H9 (cell line): ENCODE data around the gene YY1. TPM values are rescaled to one million over a fixed set of nuclear protein-coding genes. Genes with fewer than 3 reads are reported as not detected.

Source experiments
- DNase-seq: peaks from one replicate; pipeline ENCODE4 v3.0.0-alpha.2; 2017
- H2AFZ ChIP-seq: one replicate; pipeline ENCODE4 v1.6.1; 2013; ENCODE audit warnings: mild to moderate bottlenecking, low read length, control low read depth, moderate library complexity
- H2AK5ac ChIP-seq: 2 replicates; pipeline ENCODE4 v1.6.1; 2013; ENCODE audit warnings: low read length, control low read depth, mixed read lengths; ENCODE audit not compliant: insufficient read length
- H2BK120ac ChIP-seq: one replicate; pipeline ENCODE4 v1.6.1; 2013; ENCODE audit warnings: low read depth, mild to moderate bottlenecking, low read length, control low read depth, inconsistent platforms; ENCODE audit not compliant: poor library complexity, severe bottlenecking
- H2BK12ac ChIP-seq: 2 replicates; pipeline ENCODE4 v1.6.1; 2013; ENCODE audit warnings: low read length, control low read depth, mixed read lengths, low read depth; ENCODE audit not compliant: insufficient read length
- H2BK15ac ChIP-seq: 2 replicates; pipeline ENCODE4 v1.6.1; 2013; ENCODE audit warnings: low read depth, low read length, control low read depth
- H2BK20ac ChIP-seq: one replicate; pipeline ENCODE4 v1.6.1; 2013; ENCODE audit warnings: low read depth, mild to moderate bottlenecking, low read length, control low read depth, inconsistent platforms; ENCODE audit not compliant: poor library complexity, severe bottlenecking
- H2BK5ac ChIP-seq: 2 replicates; pipeline ENCODE4 v1.6.1; 2013; ENCODE audit warnings: low read length, control low read depth, mixed read lengths; ENCODE audit not compliant: insufficient read length
- H3K14ac ChIP-seq: 2 replicates; pipeline ENCODE4 v1.6.1; 2013; ENCODE audit warnings: low read length, control low read depth; ENCODE audit not compliant: insufficient read depth
- H3K18ac ChIP-seq: 2 replicates; pipeline ENCODE4 v1.6.1; 2013; ENCODE audit warnings: low read depth, mild to moderate bottlenecking, mixed read lengths, low read length, control low read depth; ENCODE audit not compliant: insufficient read length
- H3K23ac ChIP-seq: 2 replicates; pipeline ENCODE4 v1.6.1; 2013; ENCODE audit warnings: low read length, control low read depth, mixed read lengths, low read depth; ENCODE audit not compliant: insufficient read length
- H3K23me2 ChIP-seq: 2 replicates; pipeline ENCODE4 v1.6.1; 2013; ENCODE audit warnings: low read depth, mild to moderate bottlenecking, mixed read lengths, low read length, control low read depth; ENCODE audit not compliant: insufficient read length, poor library complexity, severe bottlenecking
- H3K27ac ChIP-seq: 2 replicates; pipeline ENCODE4 v1.5.1; 2013; ENCODE audit warnings: low read length, control low read depth, mixed read lengths, low read depth; ENCODE audit not compliant: insufficient read length
- H3K27me3 ChIP-seq: 2 replicates; pipeline ENCODE4 v1.6.1; 2013; ENCODE audit warnings: low read length, control low read depth, inconsistent platforms; ENCODE audit not compliant: insufficient read depth
- H3K4ac ChIP-seq: 2 replicates; pipeline ENCODE4 v1.6.1; 2013; ENCODE audit warnings: low read depth, mild to moderate bottlenecking, control low read depth, inconsistent platforms, low read length, moderate library complexity
- H3K4me1 ChIP-seq: 2 replicates; pipeline ENCODE4 v1.6.1; 2013; ENCODE audit warnings: low read length, control low read depth, inconsistent platforms; ENCODE audit not compliant: insufficient read depth
- H3K4me2 ChIP-seq: 2 replicates; pipeline ENCODE4 v1.6.1; 2013; ENCODE audit warnings: low read length, control low read depth, mixed read lengths; ENCODE audit not compliant: insufficient read length, insufficient read depth
- H3K56ac ChIP-seq: 2 replicates; pipeline ENCODE4 v1.6.1; 2013; ENCODE audit warnings: low read depth, mild to moderate bottlenecking, mixed read lengths, low read length, control low read depth; ENCODE audit not compliant: insufficient read length
- H3K79me1 ChIP-seq: 2 replicates; pipeline ENCODE4 v1.6.1; 2013; ENCODE audit warnings: low read depth, mild to moderate bottlenecking, moderate library complexity, low read length, control low read depth, inconsistent platforms; ENCODE audit not compliant: insufficient read depth, poor library complexity, severe bottlenecking
- H3K79me2 ChIP-seq: 2 replicates; pipeline ENCODE4 v1.6.1; 2013; ENCODE audit warnings: low read length, control low read depth, inconsistent platforms; ENCODE audit not compliant: insufficient read depth
- H3K9ac ChIP-seq: 2 replicates; pipeline ENCODE4 v1.6.1; 2013; ENCODE audit warnings: low read length, control low read depth, mixed read lengths; ENCODE audit not compliant: insufficient read length; ENCODE audit errors: extremely low read depth
- H3K9me3 ChIP-seq: one replicate; pipeline ENCODE4 v1.6.1; 2013; ENCODE audit warnings: low read depth, low read length, inconsistent platforms; ENCODE audit not compliant: control insufficient read depth
- H3T11ph ChIP-seq: one replicate; pipeline ENCODE4 v1.6.1; 2013; ENCODE audit warnings: mild to moderate bottlenecking, low read length, control low read depth, inconsistent platforms
- H4K20me1 ChIP-seq: one replicate; pipeline ENCODE4 v1.6.1; 2013; ENCODE audit not compliant: control insufficient read depth, insufficient read length, insufficient read depth
- H4K5ac ChIP-seq: 2 replicates; pipeline ENCODE4 v1.6.1; 2013; ENCODE audit warnings: low read depth, mild to moderate bottlenecking, mixed read lengths, low read length, control low read depth; ENCODE audit not compliant: insufficient read length
- H4K8ac ChIP-seq: replicated peaks from 2 replicates; pipeline ENCODE4 v1.6.1; 2013; ENCODE audit warnings: low read length, control low read depth, mixed read lengths, low read depth; ENCODE audit not compliant: insufficient read length
- H4K91ac ChIP-seq: 2 replicates; pipeline ENCODE4 v1.6.1; 2013; ENCODE audit warnings: low read depth, mild to moderate bottlenecking, moderate library complexity, mixed read lengths, low read length, control low read depth; ENCODE audit not compliant: insufficient read length
- H3K27ac Mint-ChIP-seq, 3 experiments: 2 replicates in 2 of 3; 3 replicates in 1 of 3; pipeline ENCODE4 v1.8.0; 2020 to 2021; ENCODE audit warnings: mixed read lengths in 3 of 3, mild to moderate bottlenecking in 1 of 3, moderate library complexity in 1 of 3
- H3K27me3 Mint-ChIP-seq: 2 replicates; pipeline ENCODE4 v1.8.0; 2021; ENCODE audit warnings: low read depth, mild to moderate bottlenecking, moderate library complexity, mixed read lengths
- H3K36me3 Mint-ChIP-seq, 3 experiments: 2 replicates in 2 of 3; 3 replicates in 1 of 3; pipeline ENCODE4 v1.8.0; 2020 to 2021; ENCODE audit warnings: low read depth in 3 of 3, mixed read lengths in 3 of 3; ENCODE audit not compliant: insufficient read depth in 1 of 3
- H3K4me1 Mint-ChIP-seq, 2 experiments: 2 replicates each; pipeline ENCODE4 v1.8.0; 2020; ENCODE audit warnings: mixed read lengths in 2 of 2
- H3K4me3 Mint-ChIP-seq, 2 experiments: 2 replicates in 1 of 2; 3 replicates in 1 of 2; pipeline ENCODE4 v1.8.0; 2020 to 2021; ENCODE audit warnings: mild to moderate bottlenecking in 2 of 2, mixed read lengths in 2 of 2, moderate library complexity in 1 of 2
- H3K9me3 Mint-ChIP-seq, 2 experiments: 2 replicates in 1 of 2; 3 replicates in 1 of 2; pipeline ENCODE4 v1.8.0; 2020; ENCODE audit warnings: mild to moderate bottlenecking in 2 of 2, mixed read lengths in 2 of 2, moderate library complexity in 1 of 2
- CTCF ChIP-seq: fragments of 200-600 bp; sonication (generic); conservative IDR thresholded peaks from 3 replicates; pipeline ENCODE4 v1.8.0; 2021; ENCODE audit warnings: antibody characterized with exemption, mild to moderate bottlenecking
- WGBS: extraction: QIAGEN DNeasy Blood & Tissue Kit; methylation state at CpG from one replicate; pipeline ENCODE4 v1.1.7; 2013; ENCODE audit warnings: missing lambda C conversion rate, low lambda C conversion rate, mixed read lengths; ENCODE audit not compliant: insufficient read length; ENCODE audit errors: extremely low coverage; 5-methylcytosine and 5-hydroxymethylcytosine counted together
- total RNA-seq: library from RNA; stranded (reverse); gene quantifications from 2 replicates; pipeline ENCODE4 v1.2.1, GENCODE V29; 2021

YY1 gene
- total RNA-seq, 1 experiment from 2014 or later = 103 TPM

- Histone ChIP-seq H3K4me1 (no peaks in the 10 kb centered on the region; the same call in 1 of the 2 replicates), H3K4ac (no peak overlapping the region), H3K4me2 (no peak overlapping the region), H3K27me3 (no peaks in the 10 kb centered on the region), H4K5ac (no peak overlapping the region), H3K23ac (no peak overlapping the region), H4K20me1 (no peaks in the 10 kb centered on the region), H3T11ph (no peak overlapping the region), H2BK20ac (no peak overlapping the region), H2BK15ac (no peak overlapping the region), H4K8ac (no peak overlapping the region), H2AK5ac (no peak overlapping the region), H2BK12ac (no peak overlapping the region), H2BK120ac (no peak overlapping the region), H3K9ac (no peak overlapping the region), H2AFZ (no peak overlapping the region), H3K27ac (no peak overlapping the region), H3K14ac (no peak overlapping the region), H3K23me2 (no peaks in the 10 kb centered on the region), H3K79me2 (peaks cover 8% of the 10 kb centered on the region; the same call in 1 of the 2 replicates), H3K56ac (no peak overlapping the region), H3K18ac (no peak overlapping the region), H4K91ac (no peak overlapping the region), H2BK5ac (no peak overlapping the region), H3K9me3 (no peaks in the 10 kb centered on the region), H3K79me1 (peaks cover 6% of the 10 kb centered on the region)
- WGBS = no CpG with 5 or more reads among the region's 8 CpGs
- H3K27me3 Mint-ChIP-seq = no peaks in the 10 kb centered on the region
- peak overlapping the region in 1 of 3 experiments; percentile 38; a peak in 1 of 7 replicates for H3K27ac Mint-ChIP-seq
- peaks cover 17 to 39% (median 30%) of the 10 kb centered on the region in 3 experiments for H3K36me3 Mint-ChIP-seq
- H3K9me3 Mint-ChIP-seq = no peaks in the 10 kb centered on the region
- peaks cover 32 to 40% of the 10 kb centered on the region in 2 experiments for H3K4me1 Mint-ChIP-seq
- H3K4me3 Mint-ChIP-seq = no peak overlapping the region
- DNase-seq = no peak
- no peak for TF ChIP-seq CTCF
Observed at GRCh38 chr14:100279563-100279962, 40.6 kb downstream of the YY1 start.
